Lower leg skin (tissue), 3 donors: Measurements from ENCODE around the gene NTSR1.

Experiments
- POLR2A ChIP-seq, 2 donors: fragments of 450-650 bp; IDR thresholded peaks; one replicate each; pipeline ENCODE4 v1.6.1; 2016 to 2017; ENCODE audit warnings: antibody characterized with exemption in 2 of 2, mild to moderate bottlenecking in 1 of 2, moderate library complexity in 1 of 2
- TF ChIP-seq, protein P1 (sequence below), 3 donors: fragments of 450-650 bp; IDR thresholded peaks; one replicate each; pipeline ENCODE4 v1.5.1; 2016; ENCODE audit warnings: antibody characterized with exemption in 3 of 3, mild to moderate bottlenecking in 3 of 3, moderate library complexity in 2 of 3

- TF ChIP-seq POLR2A (IDR thresholded peaks at IDR 0.05): no peak
- TF ChIP-seq, protein P1, sequence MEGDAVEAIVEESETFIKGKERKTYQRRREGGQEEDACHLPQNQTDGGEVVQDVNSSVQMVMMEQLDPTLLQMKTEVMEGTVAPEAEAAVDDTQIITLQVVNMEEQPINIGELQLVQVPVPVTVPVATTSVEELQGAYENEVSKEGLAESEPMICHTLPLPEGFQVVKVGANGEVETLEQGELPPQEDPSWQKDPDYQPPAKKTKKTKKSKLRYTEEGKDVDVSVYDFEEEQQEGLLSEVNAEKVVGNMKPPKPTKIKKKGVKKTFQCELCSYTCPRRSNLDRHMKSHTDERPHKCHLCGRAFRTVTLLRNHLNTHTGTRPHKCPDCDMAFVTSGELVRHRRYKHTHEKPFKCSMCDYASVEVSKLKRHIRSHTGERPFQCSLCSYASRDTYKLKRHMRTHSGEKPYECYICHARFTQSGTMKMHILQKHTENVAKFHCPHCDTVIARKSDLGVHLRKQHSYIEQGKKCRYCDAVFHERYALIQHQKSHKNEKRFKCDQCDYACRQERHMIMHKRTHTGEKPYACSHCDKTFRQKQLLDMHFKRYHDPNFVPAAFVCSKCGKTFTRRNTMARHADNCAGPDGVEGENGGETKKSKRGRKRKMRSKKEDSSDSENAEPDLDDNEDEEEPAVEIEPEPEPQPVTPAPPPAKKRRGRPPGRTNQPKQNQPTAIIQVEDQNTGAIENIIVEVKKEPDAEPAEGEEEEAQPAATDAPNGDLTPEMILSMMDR (IDR thresholded peaks at IDR 0.05): no peak
Observed at GRCh38 chr20:62782149-62782892, 73.7 kb downstream of the NTSR1 start.
